ENCODE results near the gene HIRA. TPM values are rescaled to one million over a fixed set of nuclear protein-coding genes. Genes with fewer than 3 reads are reported as not detected.

Gene HIRA
- total RNA-seq, 2 donors from 2014 or later: 15.3 to 21.8 TPM

DNA sequence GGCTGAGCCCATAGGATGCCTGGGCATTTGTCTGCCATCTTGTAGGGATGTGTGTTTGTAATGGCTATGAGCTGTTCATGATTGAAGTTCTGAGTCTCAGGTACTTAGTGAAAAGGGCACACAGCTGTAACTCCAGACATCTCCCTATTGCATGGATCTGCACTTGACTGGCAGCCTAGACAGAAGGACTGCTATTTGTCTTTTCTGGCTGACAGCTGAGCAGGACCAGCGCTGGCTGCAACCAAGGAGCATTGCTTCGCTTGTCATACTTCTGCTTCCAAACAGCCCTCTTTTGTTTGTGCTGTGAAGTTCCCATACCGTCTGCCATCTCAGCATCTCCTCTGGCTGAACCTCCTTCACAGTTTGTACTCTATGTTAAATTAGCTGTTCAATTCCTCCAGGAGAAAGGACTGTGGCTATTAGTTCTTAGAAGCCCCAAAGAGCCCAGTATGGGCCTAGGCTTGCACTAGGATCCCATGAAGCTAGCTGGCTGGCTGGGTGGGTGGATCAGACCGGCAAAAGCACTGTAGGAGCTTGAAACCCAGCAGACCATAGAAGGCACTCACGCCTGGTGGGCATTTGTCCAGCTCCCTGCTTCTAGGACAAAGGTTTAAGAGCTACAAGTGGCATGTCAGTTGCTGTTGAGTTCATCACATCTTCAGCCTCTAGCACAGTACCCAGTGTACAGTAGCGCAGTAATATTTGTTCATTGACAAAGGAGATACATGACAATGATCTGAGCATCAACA is 20.4 kb downstream of the HIRA start:
- H3K27me3 ChIP-seq (replicated peaks; ENCODE audit: insufficient read depth): no peaks in the 10 kb centered on the region
- H3K4me3 ChIP-seq: no peak overlapping the region
- intact Hi-C loops (cut with DNase I): no loop called here
- H3K36me3 ChIP-seq: no peaks in the 10 kb centered on the region
- 94% methylated on average over 6 of the region's 6 CpGs for WGBS
- H3K27ac ChIP-seq: no peak overlapping the region
- no peak for DNase-seq (ENCODE audit: low spot score)
- TF ChIP-seq, protein P1, sequence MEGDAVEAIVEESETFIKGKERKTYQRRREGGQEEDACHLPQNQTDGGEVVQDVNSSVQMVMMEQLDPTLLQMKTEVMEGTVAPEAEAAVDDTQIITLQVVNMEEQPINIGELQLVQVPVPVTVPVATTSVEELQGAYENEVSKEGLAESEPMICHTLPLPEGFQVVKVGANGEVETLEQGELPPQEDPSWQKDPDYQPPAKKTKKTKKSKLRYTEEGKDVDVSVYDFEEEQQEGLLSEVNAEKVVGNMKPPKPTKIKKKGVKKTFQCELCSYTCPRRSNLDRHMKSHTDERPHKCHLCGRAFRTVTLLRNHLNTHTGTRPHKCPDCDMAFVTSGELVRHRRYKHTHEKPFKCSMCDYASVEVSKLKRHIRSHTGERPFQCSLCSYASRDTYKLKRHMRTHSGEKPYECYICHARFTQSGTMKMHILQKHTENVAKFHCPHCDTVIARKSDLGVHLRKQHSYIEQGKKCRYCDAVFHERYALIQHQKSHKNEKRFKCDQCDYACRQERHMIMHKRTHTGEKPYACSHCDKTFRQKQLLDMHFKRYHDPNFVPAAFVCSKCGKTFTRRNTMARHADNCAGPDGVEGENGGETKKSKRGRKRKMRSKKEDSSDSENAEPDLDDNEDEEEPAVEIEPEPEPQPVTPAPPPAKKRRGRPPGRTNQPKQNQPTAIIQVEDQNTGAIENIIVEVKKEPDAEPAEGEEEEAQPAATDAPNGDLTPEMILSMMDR (IDR thresholded peaks at IDR 0.05): no peak
- no peak for TF ChIP-seq POLR2A (IDR thresholded peaks at IDR 0.05)
- no peak for TF ChIP-seq POLR2AphosphoS5 (IDR thresholded peaks at IDR 0.05)
- no peaks in the 10 kb centered on the region for H3K9me3 ChIP-seq
- H3K4me1 ChIP-seq (replicated peaks): peaks cover 9% of the 10 kb centered on the region

DNA sequence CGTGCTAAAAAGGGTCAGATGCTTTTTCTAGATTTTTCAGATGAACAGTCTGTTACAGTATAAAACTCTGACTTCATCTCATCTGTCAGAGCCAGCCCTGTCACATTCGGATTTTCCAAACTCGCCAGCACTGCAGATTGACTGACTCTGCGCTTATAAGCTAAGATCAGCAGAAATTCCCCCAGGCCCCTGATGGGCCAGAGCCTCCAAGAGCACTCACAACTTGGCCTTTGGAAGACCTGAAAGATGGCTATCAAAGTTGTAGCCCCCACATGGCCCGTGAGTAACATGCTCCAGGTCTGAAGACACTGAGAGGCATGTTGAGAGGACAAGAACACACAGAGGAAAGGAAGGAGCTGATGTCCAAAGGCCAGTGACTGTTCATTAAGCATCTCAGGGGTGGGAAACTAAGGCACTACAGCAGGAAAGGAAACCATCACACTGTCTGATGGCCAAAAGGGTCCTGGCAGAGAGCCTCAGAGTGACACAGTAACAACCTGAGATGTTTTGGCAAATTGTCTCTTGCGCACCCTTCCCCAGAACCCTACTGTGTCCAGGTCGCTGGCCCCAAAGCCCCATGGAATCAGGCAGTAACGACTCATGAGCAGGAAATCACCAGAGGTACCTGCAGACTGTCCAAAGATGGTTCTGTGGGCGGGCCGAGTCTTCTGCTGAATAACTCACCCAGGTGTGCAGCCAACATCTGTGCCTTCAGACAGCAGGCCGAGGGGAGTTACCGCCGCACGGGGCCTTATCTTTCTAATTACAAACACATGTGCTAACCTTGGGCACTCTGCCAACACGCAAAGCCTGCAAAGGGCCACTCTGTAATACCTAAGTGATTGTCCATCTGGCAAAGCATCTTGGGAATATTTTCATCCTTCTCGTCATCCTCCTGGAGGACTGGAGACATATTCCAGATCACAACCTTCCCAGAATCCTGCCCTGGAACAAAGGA is 23.6 kb downstream of the HIRA start:
- H3K4me3 ChIP-seq: no peak overlapping the region
- DNase-seq (ENCODE audit: low spot score): no peak
- WGBS: 77% methylated on average over 16 of the region's 16 CpGs
- no peaks in the 10 kb centered on the region for H3K36me3 ChIP-seq
- intact Hi-C loops (cut with DNase I): no loop called here
- no peaks in the 10 kb centered on the region for H3K27me3 ChIP-seq (replicated peaks; ENCODE audit: insufficient read depth)
- peaks cover 9% of the 10 kb centered on the region for H3K4me1 ChIP-seq (replicated peaks)
- TF ChIP-seq POLR2AphosphoS5 (IDR thresholded peaks at IDR 0.05): no peak
- TF ChIP-seq, protein P1 (IDR thresholded peaks at IDR 0.05): no peak
- TF ChIP-seq POLR2A (IDR thresholded peaks at IDR 0.05): no peak
- no peak overlapping the region for H3K27ac ChIP-seq
- H3K9me3 ChIP-seq: no peaks in the 10 kb centered on the region

DNA sequence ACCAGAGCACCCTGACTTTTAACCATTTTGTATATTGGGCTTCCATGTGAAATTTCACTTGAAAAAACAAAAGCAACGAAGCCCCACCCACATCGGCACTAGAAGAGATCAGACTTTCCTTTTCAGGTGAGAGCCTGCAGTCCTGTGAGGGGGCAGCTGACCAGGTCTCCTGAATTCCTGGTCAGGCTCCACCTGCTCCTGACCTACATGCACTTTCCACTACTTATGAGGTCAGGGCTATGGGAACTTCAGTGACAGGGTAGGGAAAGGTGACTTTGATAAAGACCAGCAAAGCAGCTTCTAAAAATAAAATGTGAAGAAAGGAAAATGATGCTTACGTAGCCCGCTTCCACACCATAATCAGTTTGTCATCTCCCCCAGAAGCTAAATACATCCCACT is 24.7 kb downstream of the HIRA start:
- Histone ChIP-seq H3K4me3 (no peak overlapping the region), H3K9me3 (no peaks in the 10 kb centered on the region), H3K27me3 (replicated peaks; ENCODE audit: insufficient read depth) (no peaks in the 10 kb centered on the region), H3K4me1 (replicated peaks) (peaks cover 5% of the 10 kb centered on the region), H3K27ac (no peak overlapping the region), H3K36me3 (no peaks in the 10 kb centered on the region)
- DNase-seq (ENCODE audit: low spot score): no peak
- intact Hi-C loops (cut with DNase I): no loop called here
- WGBS: 96% methylated on average over 4 of the region's 4 CpGs
- no peak for TF ChIP-seq POLR2A (IDR thresholded peaks at IDR 0.05)
- TF ChIP-seq POLR2AphosphoS5 (IDR thresholded peaks at IDR 0.05): no peak
- TF ChIP-seq, protein P1 (IDR thresholded peaks at IDR 0.05): no peak

DNA sequence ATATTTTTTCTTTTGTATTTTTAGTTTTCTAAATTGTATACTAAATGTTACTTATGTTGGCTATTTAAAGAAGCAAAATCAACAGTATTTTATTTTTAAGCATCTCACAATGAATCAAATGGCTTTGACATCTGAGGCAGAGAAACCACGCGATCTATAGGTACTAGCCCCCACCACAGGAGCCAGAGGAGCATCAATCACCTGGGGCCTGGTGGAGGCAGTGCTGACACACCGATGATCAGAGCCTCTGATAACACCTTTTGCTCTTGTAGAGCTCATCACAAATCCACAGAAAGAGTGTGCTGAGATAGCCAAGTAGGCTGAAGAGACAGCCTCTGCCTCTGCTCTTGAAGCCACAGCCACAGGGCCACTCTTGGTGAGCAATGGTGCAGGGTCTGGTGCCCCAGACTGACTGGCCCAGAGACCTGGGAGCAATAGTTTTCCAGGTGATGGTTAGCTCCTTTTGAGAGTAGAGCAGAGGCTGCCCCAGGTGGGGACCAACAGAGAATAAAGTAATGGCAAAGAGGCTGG is 25.2 kb downstream of the HIRA start:
- H3K4me3 ChIP-seq: no peak overlapping the region
- no peak for TF ChIP-seq POLR2A (IDR thresholded peaks at IDR 0.05)
- TF ChIP-seq POLR2AphosphoS5 (IDR thresholded peaks at IDR 0.05): no peak
- TF ChIP-seq, protein P1 (IDR thresholded peaks at IDR 0.05): no peak
- H3K9me3 ChIP-seq: no peaks in the 10 kb centered on the region
- no peak overlapping the region for H3K27ac ChIP-seq
- no peak for DNase-seq (ENCODE audit: low spot score)
- H3K4me1 ChIP-seq (replicated peaks): peaks cover 5% of the 10 kb centered on the region
- H3K36me3 ChIP-seq: no peaks in the 10 kb centered on the region
- 94% methylated on average over 3 of the region's 3 CpGs for WGBS
- intact Hi-C loops (cut with DNase I): no loop called here
- H3K27me3 ChIP-seq (replicated peaks; ENCODE audit: insufficient read depth): no peaks in the 10 kb centered on the region

All from prostate gland (tissue), 2 donors.